Trophoblast cell (in vitro differentiated cells and primary cell): ENCODE measurements around the gene CACNA2D2.
A peak's percentile ranks its signal among the peaks of the same experiment; 100 is the strongest.

ENCODE experiments used
- DNase-seq, 2 donors: peaks; one replicate each; pipeline ENCODE4 v3.0.0-alpha.2; 2016
- H2AFZ ChIP-seq: 2 replicates; pipeline ENCODE4 v1.6.1; 2013; ENCODE audit warnings: low read length, moderate library complexity, mild to moderate bottlenecking; ENCODE audit not compliant: insufficient read depth, poor library complexity
- H2AK5ac ChIP-seq: 2 replicates; pipeline ENCODE4 v1.6.1; 2013; ENCODE audit warnings: mild to moderate bottlenecking, low read length
- H2BK120ac ChIP-seq: 2 replicates; pipeline ENCODE4 v1.6.1; 2013; ENCODE audit warnings: low read length, mild to moderate bottlenecking, moderate library complexity; ENCODE audit not compliant: insufficient read depth, poor library complexity
- H2BK12ac ChIP-seq: 2 replicates; pipeline ENCODE4 v1.6.1; 2013; ENCODE audit warnings: mild to moderate bottlenecking, low read length, moderate library complexity
- H2BK5ac ChIP-seq: 2 replicates; pipeline ENCODE4 v1.6.1; 2013; ENCODE audit warnings: low read length, low read depth, moderate library complexity, mild to moderate bottlenecking; ENCODE audit not compliant: poor library complexity
- H3K14ac ChIP-seq: 2 replicates; pipeline ENCODE4 v1.6.1; 2013; ENCODE audit warnings: mild to moderate bottlenecking, low read length
- H3K18ac ChIP-seq: 2 replicates; pipeline ENCODE4 v1.6.1; 2013; ENCODE audit warnings: mild to moderate bottlenecking, low read length
- H3K23ac ChIP-seq: 2 replicates; pipeline ENCODE4 v1.6.1; 2013; ENCODE audit warnings: low read length
- H3K27ac ChIP-seq: 2 replicates; pipeline ENCODE4 v1.5.1; 2013; ENCODE audit warnings: low read depth, mild to moderate bottlenecking, inconsistent platforms, low read length, moderate library complexity
- H3K27me3 ChIP-seq: 2 replicates; pipeline ENCODE4 v1.6.1; 2013; ENCODE audit warnings: inconsistent platforms, mild to moderate bottlenecking, low read length, moderate library complexity; ENCODE audit not compliant: insufficient read depth
- H3K36me3 ChIP-seq, 2 experiments: 1 replicate in 1 of 2; 2 replicates in 1 of 2; pipeline ENCODE4 v1.6.1; 2013; ENCODE audit warnings: low read length in 2 of 2, mild to moderate bottlenecking in 2 of 2, moderate library complexity in 1 of 2; ENCODE audit not compliant: insufficient read depth in 2 of 2, control insufficient read depth in 1 of 2
- H3K4ac ChIP-seq: 2 replicates; pipeline ENCODE4 v1.6.1; 2013; ENCODE audit warnings: low read depth, mild to moderate bottlenecking, low read length, moderate library complexity
- H3K4me1 ChIP-seq, 2 experiments: 1 replicate in 1 of 2; 2 replicates in 1 of 2; pipeline ENCODE4 v1.6.1; 2013; ENCODE audit warnings: low read length in 2 of 2, mild to moderate bottlenecking in 2 of 2, moderate library complexity in 1 of 2; ENCODE audit not compliant: insufficient read depth in 2 of 2, control insufficient read depth in 1 of 2
- H3K4me2 ChIP-seq: 2 replicates; pipeline ENCODE4 v1.6.1; 2013; ENCODE audit warnings: inconsistent platforms, mild to moderate bottlenecking, low read length, moderate library complexity
- H3K4me3 ChIP-seq: 2 replicates; pipeline ENCODE4 v1.5.1; 2013; ENCODE audit warnings: mild to moderate bottlenecking, low read depth, low read length, inconsistent platforms
- H3K79me1 ChIP-seq: one replicate; pipeline ENCODE4 v1.6.1; 2013; ENCODE audit warnings: low read length
- H3K79me2 ChIP-seq: 2 replicates; pipeline ENCODE4 v1.6.1; 2013; ENCODE audit warnings: low read length, mild to moderate bottlenecking; ENCODE audit not compliant: control insufficient read depth, insufficient read depth, poor library complexity
- H3K9ac ChIP-seq: 2 replicates; pipeline ENCODE4 v1.6.1; 2013; ENCODE audit warnings: mild to moderate bottlenecking, low read length
- H3K9me3 ChIP-seq: 2 replicates; pipeline ENCODE4 v1.6.1; 2013; ENCODE audit warnings: low read depth, mild to moderate bottlenecking, control low read depth, inconsistent platforms, low read length; ENCODE audit not compliant: insufficient read depth
- H4K12ac ChIP-seq: 2 replicates; pipeline ENCODE4 v1.6.1; 2013; ENCODE audit warnings: low read depth, mild to moderate bottlenecking, low read length, moderate library complexity
- H4K8ac ChIP-seq: 2 replicates; pipeline ENCODE4 v1.6.1; 2013; ENCODE audit warnings: low read depth, mild to moderate bottlenecking, low read length, moderate library complexity
- H4K91ac ChIP-seq: one replicate; pipeline ENCODE4 v1.6.1; 2013; ENCODE audit warnings: low read depth, mild to moderate bottlenecking, low read length, moderate library complexity
- WGBS: extraction: QIAGEN DNeasy Blood & Tissue Kit; methylation state at CpG from one replicate; pipeline ENCODE4 v1.1.7; 2013; ENCODE audit warnings: missing lambda C conversion rate; ENCODE audit not compliant: insufficient read length, insufficient coverage; ENCODE audit errors: extremely low coverage; 5-methylcytosine and 5-hydroxymethylcytosine counted together

CACNA2D2 gene

DNA sequence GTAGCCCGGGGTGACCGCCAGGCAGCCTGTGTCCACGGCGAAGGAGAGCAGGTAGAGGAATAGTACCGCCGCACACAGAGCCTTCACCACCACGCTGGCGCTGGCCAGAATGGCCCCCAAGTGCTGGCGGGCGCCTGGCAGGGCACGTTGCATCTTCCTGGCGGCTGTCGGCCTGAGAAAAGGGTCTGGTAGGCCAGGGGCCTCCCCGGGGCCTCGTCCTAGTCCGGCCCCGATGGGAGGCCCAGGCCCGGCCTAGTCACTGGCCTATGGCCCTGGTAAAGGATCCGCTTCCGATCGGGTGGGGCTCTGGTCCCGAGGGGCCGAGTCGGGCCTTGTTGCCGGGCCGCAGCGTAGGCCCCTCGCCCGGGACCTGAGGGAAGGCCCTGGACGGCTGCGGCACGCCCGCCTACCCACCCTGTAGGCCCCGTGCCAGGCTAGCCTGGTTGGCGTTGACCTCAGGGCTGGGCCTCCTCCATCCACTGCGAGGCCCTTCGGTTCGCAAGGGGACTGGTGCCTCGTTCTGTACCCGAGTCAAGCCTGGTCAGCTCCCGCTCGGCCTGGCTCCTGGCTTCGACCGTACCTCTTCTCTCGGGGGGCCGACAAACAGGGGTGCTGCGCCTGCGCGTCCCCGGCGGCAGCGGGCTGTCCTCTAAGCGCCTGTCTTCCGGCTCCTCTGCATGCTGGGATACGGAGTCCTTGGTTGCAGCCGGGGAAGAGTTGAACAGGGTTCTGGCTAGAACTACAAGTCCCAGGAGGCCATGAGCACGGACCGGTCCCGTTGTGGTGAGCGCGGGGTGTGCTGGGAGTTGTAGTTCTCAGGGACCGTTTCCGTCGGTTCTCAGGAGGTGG, 144.3 kb downstream of the CACNA2D2 start, which contains the start of gene TMEM115:
TMEM115 (minus strand) TSS at position 611 of the 849 bp plus-strand sequence; CDS start at position 153, 458 bp downstream.
- Histone ChIP-seq H3K23ac (no peak within 1 kb of the TSS), H3K14ac (peak within 1 kb of the TSS; percentile 95), H2BK5ac (peak within 1 kb of the TSS; percentile 39), H3K18ac (peak within 1 kb of the TSS; percentile 94), H4K8ac (peak within 1 kb of the TSS; percentile 98), H3K79me1 (peaks cover 4% of the 10 kb centered on the region), H3K36me3 (peaks cover 27 to 34% of the 10 kb centered on the region in 2 experiments), H4K12ac (peak within 1 kb of the TSS; percentile 93), H3K27ac (no peak within 1 kb of the TSS), H2BK120ac (peak within 1 kb of the TSS; percentile 81), H2AFZ (peak within 1 kb of the TSS; percentile 87), H3K79me2 (peaks cover 15% of the 10 kb centered on the region), H3K4ac (peak within 1 kb of the TSS; percentile 73), H2BK12ac (no peak within 1 kb of the TSS), H3K27me3 (no peaks in the 10 kb centered on the region), H3K4me3 (peak within 1 kb of the TSS; percentile 94), H3K4me1 (peaks cover 19 to 33% of the 10 kb centered on the region in 2 experiments), H4K91ac (peak within 1 kb of the TSS; percentile 91), H2AK5ac (peak within 1 kb of the TSS; percentile 85), H3K4me2 (peak within 1 kb of the TSS; percentile 88), H3K9me3 (no peaks in the 10 kb centered on the region), H3K9ac (peak within 1 kb of the TSS; percentile 92)
- no CpG with 5 or more reads among the region's 64 CpGs for WGBS
- DNase-seq = peak; percentile 94 to 96

GRCh38 chr3:50358355-50358910, 145.0 kb downstream of the CACNA2D2 start:
- peak overlapping the region; percentile 98 for H4K8ac ChIP-seq
- peak overlapping the region; percentile 73 for H3K4ac ChIP-seq
- no peak overlapping the region for H4K91ac ChIP-seq
- H3K4me1 ChIP-seq = peaks cover 18 to 33% of the 10 kb centered on the region in 2 experiments
- no peak overlapping the region for H2BK120ac ChIP-seq
- peaks cover 15% of the 10 kb centered on the region for H3K79me2 ChIP-seq
- peaks cover 4% of the 10 kb centered on the region for H3K79me1 ChIP-seq
- peak overlapping the region; percentile 12 for H4K12ac ChIP-seq
- no peaks in the 10 kb centered on the region for H3K9me3 ChIP-seq
- no peaks in the 10 kb centered on the region for H3K27me3 ChIP-seq
- no peak overlapping the region for H2BK5ac ChIP-seq
- peak overlapping the region; percentile 88 for H3K4me2 ChIP-seq
- H3K4me3 ChIP-seq = peak overlapping the region; percentile 94
- no peak overlapping the region for H2AFZ ChIP-seq
- no peak overlapping the region for H3K27ac ChIP-seq
- peak overlapping the region; percentile 85 for H2AK5ac ChIP-seq
- no peak overlapping the region for H2BK12ac ChIP-seq
- H3K9ac ChIP-seq = peak overlapping the region; percentile 92
- H3K23ac ChIP-seq = no peak overlapping the region
- H3K36me3 ChIP-seq = peaks cover 33 to 41% of the 10 kb centered on the region in 2 experiments
- peak overlapping the region; percentile 95 for H3K14ac ChIP-seq
- no peak overlapping the region for H3K18ac ChIP-seq
- no peak for DNase-seq
- WGBS = no CpG with 5 or more reads among the region's 24 CpGs

DNA sequence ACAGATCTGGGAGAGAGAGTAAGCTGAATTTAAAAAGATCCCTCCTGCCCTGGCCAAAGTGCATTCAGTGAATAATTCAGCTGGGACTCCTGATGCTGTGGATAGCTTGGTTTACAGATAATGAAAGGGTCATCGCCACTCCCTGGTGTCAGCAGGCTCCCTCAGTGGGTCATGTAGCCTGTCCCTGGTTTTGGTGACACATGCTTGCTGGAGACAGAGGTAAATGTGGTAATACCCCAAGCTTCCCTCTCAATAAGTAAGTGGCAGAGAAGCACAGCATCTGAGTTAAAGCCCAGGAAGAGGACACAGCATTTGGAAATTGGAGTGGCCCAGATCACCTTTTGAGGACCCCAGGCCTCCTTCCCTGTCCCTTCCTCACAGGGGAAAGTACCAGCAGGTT, 146.0 kb downstream of the CACNA2D2 start:
- Histone ChIP-seq H3K4me3 (no peak overlapping the region), H3K9ac (peak overlapping the region; percentile 43), H3K4me2 (peak overlapping the region; percentile 88), H3K36me3 (peaks cover 36 to 46% of the 10 kb centered on the region in 2 experiments), H2BK12ac (no peak overlapping the region), H3K23ac (no peak overlapping the region), H4K91ac (no peak overlapping the region), H2BK120ac (no peak overlapping the region), H4K12ac (no peak overlapping the region), H2AFZ (no peak overlapping the region), H3K4ac (peak overlapping the region; percentile 73), H3K79me1 (peaks cover 4% of the 10 kb centered on the region), H2AK5ac (no peak overlapping the region), H3K27me3 (no peaks in the 10 kb centered on the region), H3K18ac (no peak overlapping the region), H4K8ac (no peak overlapping the region), H2BK5ac (no peak overlapping the region), H3K14ac (no peak overlapping the region), H3K4me1 (peaks cover 18 to 33% of the 10 kb centered on the region in 2 experiments), H3K27ac (no peak overlapping the region), H3K79me2 (peaks cover 15% of the 10 kb centered on the region), H3K9me3 (no peaks in the 10 kb centered on the region)
- WGBS = no CpG with 5 or more reads among the region's 1 CpG
- no peak for DNase-seq

DNA sequence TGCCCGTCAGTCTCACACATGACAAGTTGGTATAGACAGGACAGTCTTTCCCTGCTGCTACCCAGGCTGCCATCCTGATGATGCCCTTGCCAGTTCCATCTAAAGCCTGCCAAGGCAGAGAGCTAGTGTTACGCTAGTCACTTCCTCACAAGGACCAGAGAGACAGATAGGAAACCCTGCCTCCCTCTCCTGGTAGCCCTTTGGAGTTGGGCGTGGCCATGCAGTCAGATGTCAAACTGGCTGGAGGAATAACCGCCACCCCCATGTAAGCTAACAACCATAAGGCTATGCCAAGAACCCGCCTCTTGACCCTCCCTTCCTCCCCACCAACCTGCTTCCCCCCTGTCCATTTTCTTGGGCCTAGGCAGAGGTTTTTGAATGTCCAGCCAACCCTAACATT, 146.9 kb downstream of the CACNA2D2 start:
- no CpG with 5 or more reads among the region's 5 CpGs for WGBS
- Histone ChIP-seq H3K23ac (no peak overlapping the region), H3K4me1 (peaks cover 18 to 36% of the 10 kb centered on the region in 2 experiments), H3K4me3 (no peak overlapping the region), H3K4me2 (peak overlapping the region; percentile 88), H3K9ac (no peak overlapping the region), H2AFZ (no peak overlapping the region), H3K36me3 (peaks cover 36 to 46% of the 10 kb centered on the region in 2 experiments), H3K14ac (no peak overlapping the region), H2BK12ac (no peak overlapping the region), H2BK5ac (no peak overlapping the region), H2BK120ac (no peak overlapping the region), H3K27me3 (no peaks in the 10 kb centered on the region), H3K79me2 (peaks cover 15% of the 10 kb centered on the region), H4K91ac (no peak overlapping the region), H3K9me3 (no peaks in the 10 kb centered on the region), H3K79me1 (peaks cover 4% of the 10 kb centered on the region), H4K8ac (no peak overlapping the region), H3K27ac (no peak overlapping the region), H2AK5ac (no peak overlapping the region), H3K18ac (no peak overlapping the region), H3K4ac (peak overlapping the region; percentile 5), H4K12ac (no peak overlapping the region)
- no peak for DNase-seq
